Mesothelial cell of epicardium (in vitro differentiated cells): ENCODE measurements around the gene CPXM2. TPM values are rescaled to one million over a fixed set of nuclear protein-coding genes. Genes with fewer than 3 reads are reported as not detected.
A peak's percentile ranks its signal among the peaks of the same experiment; 100 is the strongest.

Experiments
- DNase-seq, 2 experiments: peaks; one replicate each; pipeline ENCODE4 v3.0.0; 2021; ENCODE audit warnings: low spot score in 2 of 2; ENCODE audit not compliant: unreplicated experiment in 2 of 2
- H3K27ac Mint-ChIP-seq: 2 replicates; pipeline ENCODE4 v1.8.0; 2021; ENCODE audit warnings: mixed read lengths
- H3K27me3 Mint-ChIP-seq: 2 replicates; pipeline ENCODE4 v1.8.0; 2021; ENCODE audit warnings: low read depth, mixed read lengths
- H3K36me3 Mint-ChIP-seq: 2 replicates; pipeline ENCODE4 v1.8.0; 2021; ENCODE audit warnings: mixed read lengths
- H3K4me1 Mint-ChIP-seq: 2 replicates; pipeline ENCODE4 v1.8.0; 2021; ENCODE audit warnings: mixed read lengths
- H3K4me3 Mint-ChIP-seq: 2 replicates; pipeline ENCODE4 v1.8.0; 2021; ENCODE audit warnings: mild to moderate bottlenecking, moderate library complexity, mixed read lengths
- H3K9me3 Mint-ChIP-seq: 2 replicates; pipeline ENCODE4 v1.8.0; 2021; ENCODE audit warnings: mixed read lengths
- total RNA-seq: library from RNA; stranded (reverse); gene quantifications from 3 replicates; pipeline ENCODE4 v1.2.1, GENCODE V29; 2021
- TF ChIP-seq, protein P1 (sequence below): fragments of 200-600 bp; sonication (generic); IDR thresholded peaks from one replicate; pipeline ENCODE4 v1.5.0; 2021; ENCODE audit warnings: antibody characterized with exemption; ENCODE audit not compliant: unreplicated experiment

The CPXM2 gene
- total RNA-seq, 1 donor from 2014 or later: 0.92 TPM

DNA sequence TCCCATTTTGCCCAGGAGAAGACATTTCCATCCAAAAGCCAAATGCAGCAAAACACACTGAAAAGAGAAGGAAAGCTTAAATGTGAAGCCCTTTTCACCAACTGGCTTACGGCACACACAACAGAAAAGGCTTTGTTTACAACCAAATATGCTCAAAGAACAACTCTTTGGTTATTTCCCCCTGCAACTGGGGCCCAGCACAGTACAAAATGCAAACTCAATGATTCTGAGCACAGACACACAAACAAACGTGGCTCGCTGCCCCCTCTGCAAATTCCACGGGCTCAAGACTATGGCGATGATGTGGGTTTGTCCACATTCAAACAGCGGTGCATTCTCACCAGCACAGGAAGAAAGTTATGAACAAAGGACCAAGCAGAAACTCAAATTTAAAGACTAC lies 5.3 kb downstream of the CPXM2 start:
- DNase-seq: peak in 1 of 2 experiments; percentile 3
- no peak overlapping the region for H3K4me3 Mint-ChIP-seq
- H3K9me3 Mint-ChIP-seq: no peaks in the 10 kb centered on the region
- TF ChIP-seq, protein P1, sequence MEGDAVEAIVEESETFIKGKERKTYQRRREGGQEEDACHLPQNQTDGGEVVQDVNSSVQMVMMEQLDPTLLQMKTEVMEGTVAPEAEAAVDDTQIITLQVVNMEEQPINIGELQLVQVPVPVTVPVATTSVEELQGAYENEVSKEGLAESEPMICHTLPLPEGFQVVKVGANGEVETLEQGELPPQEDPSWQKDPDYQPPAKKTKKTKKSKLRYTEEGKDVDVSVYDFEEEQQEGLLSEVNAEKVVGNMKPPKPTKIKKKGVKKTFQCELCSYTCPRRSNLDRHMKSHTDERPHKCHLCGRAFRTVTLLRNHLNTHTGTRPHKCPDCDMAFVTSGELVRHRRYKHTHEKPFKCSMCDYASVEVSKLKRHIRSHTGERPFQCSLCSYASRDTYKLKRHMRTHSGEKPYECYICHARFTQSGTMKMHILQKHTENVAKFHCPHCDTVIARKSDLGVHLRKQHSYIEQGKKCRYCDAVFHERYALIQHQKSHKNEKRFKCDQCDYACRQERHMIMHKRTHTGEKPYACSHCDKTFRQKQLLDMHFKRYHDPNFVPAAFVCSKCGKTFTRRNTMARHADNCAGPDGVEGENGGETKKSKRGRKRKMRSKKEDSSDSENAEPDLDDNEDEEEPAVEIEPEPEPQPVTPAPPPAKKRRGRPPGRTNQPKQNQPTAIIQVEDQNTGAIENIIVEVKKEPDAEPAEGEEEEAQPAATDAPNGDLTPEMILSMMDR: no peak
- peaks cover 35% of the 10 kb centered on the region for H3K27me3 Mint-ChIP-seq
- no peak overlapping the region for H3K27ac Mint-ChIP-seq
- H3K4me1 Mint-ChIP-seq: peaks cover 26% of the 10 kb centered on the region
- H3K36me3 Mint-ChIP-seq: no peaks in the 10 kb centered on the region

- Mint-ChIP-seq H3K9me3 (no peaks in the 10 kb centered on the region), H3K4me3 (no peak overlapping the region), H3K36me3 (no peaks in the 10 kb centered on the region), H3K27me3 (peaks cover 29% of the 10 kb centered on the region), H3K27ac (no peak overlapping the region), H3K4me1 (peaks cover 23% of the 10 kb centered on the region)
- TF ChIP-seq, protein P1: no peak
- peak in 1 of 2 experiments; percentile 32 for DNase-seq
Measured at GRCh38 chr10:123885406-123886170, 6.0 kb downstream of the CPXM2 start.

- no peaks in the 10 kb centered on the region for H3K36me3 Mint-ChIP-seq
- DNase-seq: peak in 1 of 2 experiments; percentile 26
- peaks cover 22% of the 10 kb centered on the region for H3K27me3 Mint-ChIP-seq
- peaks cover 17% of the 10 kb centered on the region for H3K4me1 Mint-ChIP-seq
- H3K27ac Mint-ChIP-seq: no peak overlapping the region
- TF ChIP-seq, protein P1: no peak
- H3K9me3 Mint-ChIP-seq: no peaks in the 10 kb centered on the region
- no peak overlapping the region for H3K4me3 Mint-ChIP-seq
Measured at GRCh38 chr10:123884907-123885381, 6.7 kb downstream of the CPXM2 start.

DNA sequence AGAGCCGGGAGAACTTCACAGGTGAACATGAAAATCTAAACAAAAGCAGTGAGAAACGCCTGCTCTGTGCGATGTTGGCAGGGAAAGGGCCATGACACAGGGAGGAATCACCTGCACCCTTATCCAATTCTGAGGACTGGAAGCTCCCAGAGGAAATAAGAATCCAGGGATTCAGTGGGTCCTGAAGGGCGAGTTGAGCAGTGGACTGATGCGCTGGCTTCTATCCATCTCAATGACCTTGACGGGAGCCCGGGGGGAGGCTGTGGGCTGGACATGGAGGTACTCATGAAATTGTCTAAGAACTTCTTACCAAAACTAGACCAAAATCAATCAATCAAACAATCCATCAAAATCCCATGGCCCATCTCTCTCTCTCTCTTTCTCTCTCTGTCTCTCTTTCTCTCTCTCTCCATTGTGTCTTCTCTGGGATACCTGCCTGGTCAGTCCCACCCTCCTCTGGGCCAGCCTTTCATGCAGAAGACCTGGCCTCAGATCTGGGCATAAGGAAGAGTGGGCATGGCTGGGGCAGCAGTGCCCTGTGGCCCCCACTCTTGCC lies 7.2 kb downstream of the CPXM2 start:
- DNase-seq: peak in 1 of 2 experiments; percentile 27
- Mint-ChIP-seq H3K36me3 (no peaks in the 10 kb centered on the region), H3K27ac (peak overlapping the region; percentile 53), H3K4me3 (no peak overlapping the region), H3K27me3 (peaks cover 17% of the 10 kb centered on the region), H3K9me3 (no peaks in the 10 kb centered on the region), H3K4me1 (peaks cover 17% of the 10 kb centered on the region)
- TF ChIP-seq, protein P1: no peak

DNA sequence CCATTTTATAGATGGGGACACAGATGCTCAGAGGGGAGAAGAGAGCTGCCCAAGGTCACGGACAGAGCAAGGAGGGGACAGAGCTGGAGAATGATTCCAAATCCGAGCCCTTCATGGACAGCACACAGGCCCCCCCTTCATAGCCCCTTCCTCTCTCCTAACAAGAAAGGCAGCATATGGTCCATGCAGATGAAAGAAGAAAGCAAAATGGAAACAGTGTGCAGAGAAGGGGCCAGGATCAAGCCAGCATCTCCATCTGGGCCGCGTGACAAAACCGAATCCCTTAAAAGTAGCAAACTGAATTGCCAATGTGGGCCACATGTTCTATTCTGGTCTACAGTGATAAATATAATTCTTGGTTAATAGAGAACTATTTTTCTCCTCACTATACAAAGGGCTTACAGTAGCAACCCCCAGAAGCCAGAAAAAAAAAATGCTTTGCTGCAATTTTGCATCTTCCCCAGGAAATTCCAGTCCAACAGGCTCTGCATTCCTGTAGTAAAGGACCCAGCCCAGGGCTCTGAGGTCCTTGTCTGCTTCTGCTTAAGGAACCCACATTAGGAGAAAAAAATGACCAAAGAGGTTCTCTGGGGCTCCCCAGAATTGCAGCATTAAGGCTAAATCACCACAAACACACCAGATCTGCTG lies 7.8 kb downstream of the CPXM2 start:
- TF ChIP-seq, protein P1: no peak
- no peak overlapping the region for H3K4me3 Mint-ChIP-seq
- H3K4me1 Mint-ChIP-seq: peaks cover 17% of the 10 kb centered on the region
- H3K9me3 Mint-ChIP-seq: no peaks in the 10 kb centered on the region
- peak overlapping the region; percentile 53 for H3K27ac Mint-ChIP-seq
- H3K27me3 Mint-ChIP-seq: peaks cover 11% of the 10 kb centered on the region
- DNase-seq: peak in 1 of 2 experiments; percentile 34
- H3K36me3 Mint-ChIP-seq: no peaks in the 10 kb centered on the region
